NCI-H446 treated with DMSO at 0.1 percent for 48 hours (cell line): ENCODE measurements around the gene FIGNL1.

Experiments used
- DNase-seq: peaks from one replicate; lab custom pipeline; 2025; lab: John Stamatoyannopoulos, UW

Gene FIGNL1

DNA sequence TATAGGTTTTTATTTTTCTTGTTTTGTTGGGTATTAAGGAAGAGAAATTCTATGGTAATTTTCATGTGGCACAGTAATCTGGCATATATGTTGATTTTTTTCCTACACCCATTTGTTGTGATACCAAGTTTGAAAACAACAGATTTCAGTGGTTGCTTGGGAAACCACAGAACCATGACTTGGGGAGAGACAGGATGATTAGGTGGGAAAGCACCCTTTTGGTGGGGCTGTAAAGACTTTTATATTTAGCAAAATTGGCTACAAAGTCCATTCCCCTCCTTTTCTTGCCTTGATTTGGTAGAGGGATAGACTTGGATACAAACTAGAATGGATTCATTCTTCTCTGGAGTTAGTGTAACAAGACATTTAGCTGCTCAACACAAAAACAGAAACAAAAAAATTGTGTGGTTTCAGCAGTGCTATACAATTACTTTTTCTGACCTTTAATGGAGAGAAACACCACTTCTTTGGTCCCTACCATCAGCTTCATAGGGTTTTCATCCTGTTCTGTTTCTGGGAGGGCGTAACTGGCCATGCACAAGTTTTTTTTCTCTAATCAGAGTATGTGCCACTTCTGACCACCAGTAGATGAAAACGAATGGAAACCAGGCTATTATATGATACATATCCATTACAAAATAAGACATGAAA is 52.7 kb downstream of the FIGNL1 start:
- DNase-seq: no peak

DNA sequence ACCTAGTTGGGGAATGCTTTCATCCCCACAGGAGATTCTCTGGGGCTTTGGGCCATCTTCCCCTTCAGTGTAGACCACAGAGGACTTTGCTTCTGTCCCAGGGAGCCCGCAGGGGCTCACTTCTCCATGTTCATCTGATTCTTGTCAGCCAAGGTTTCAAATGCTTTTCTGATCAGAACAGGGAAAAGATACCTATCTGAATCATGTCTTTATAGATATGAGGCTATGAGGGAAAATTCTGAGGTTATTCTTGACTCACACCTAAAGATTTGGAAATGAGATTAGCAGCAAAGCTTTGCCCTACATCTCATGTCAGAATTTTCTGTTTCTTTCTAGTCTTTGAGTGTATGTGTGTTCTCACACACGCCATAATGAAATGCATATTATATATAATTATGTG is 53.3 kb downstream of the FIGNL1 start:
- no peak for DNase-seq

DNA sequence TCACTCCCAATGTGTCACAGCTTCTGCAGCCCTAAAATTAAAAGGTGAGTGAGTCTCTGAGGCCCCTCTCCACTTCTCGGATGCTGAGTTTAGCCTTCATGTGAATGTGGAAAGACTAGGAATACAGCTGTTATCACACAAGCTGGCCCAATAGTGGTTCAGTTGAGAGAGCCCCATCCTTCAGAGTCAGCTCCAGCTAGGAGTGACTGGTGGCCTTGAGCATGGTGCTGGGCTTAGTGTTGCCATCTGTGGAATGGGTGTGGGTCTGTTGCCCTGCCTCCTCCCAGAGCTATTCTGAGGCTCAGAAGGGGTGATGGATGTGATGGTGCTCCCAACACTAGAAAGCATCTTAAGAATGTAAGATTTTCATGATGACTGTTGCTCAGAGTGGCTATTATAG is 55.8 kb downstream of the FIGNL1 start:
- DNase-seq: no peak
